Transverse colon (tissue), 4 donors: ENCODE data around the gene PCP4L1. TPM values are rescaled to one million over a fixed set of nuclear protein-coding genes. Genes with fewer than 3 reads are reported as not detected.

ENCODE experiments used
- DNase-seq: peaks from one replicate; pipeline ENCODE4 v3.0.0-alpha.2; 2019
- H3K27ac ChIP-seq, 4 donors: fragments of 200-600 bp; sonication (generic); 2 replicates each; pipeline ENCODE4 v1.5.1; 2016 to 2018; ENCODE audit warnings: inconsistent platforms in 4 of 4
- H3K27me3 ChIP-seq: fragments of 200-600 bp; sonication (generic); 2 replicates; pipeline ENCODE4 v1.5.1; 2017; ENCODE audit warnings: inconsistent platforms
- H3K36me3 ChIP-seq, 4 donors: fragments of 200-600 bp; sonication (generic); 2 replicates each; pipeline ENCODE4 v1.5.1; 2017 to 2019; ENCODE audit warnings: inconsistent platforms in 4 of 4
- H3K4me1 ChIP-seq, 4 donors: fragments of 200-600 bp; sonication (generic); 2 replicates each; pipeline ENCODE4 v1.5.1; 2017 to 2020; ENCODE audit warnings: inconsistent platforms in 4 of 4
- H3K4me3 ChIP-seq, 4 donors: fragments of 200-600 bp; sonication (generic); 1 replicate in 1 of 4; 2 replicates in 3 of 4; pipeline versions ENCODE4 v1.5.1 to v1.6.1; 2017 to 2019; ENCODE audit warnings: inconsistent platforms in 4 of 4
- H3K9me3 ChIP-seq, 2 donors: fragments of 200-600 bp; sonication (generic); 2 replicates each; pipeline ENCODE4 v1.5.1; 2017 to 2019; ENCODE audit warnings: inconsistent platforms in 2 of 2
- EP300 ChIP-seq: sonication (generic); formaldehyde crosslinking; IDR thresholded peaks from one replicate; pipeline ENCODE4 v1.6.1; 2017; ENCODE audit warnings: antibody characterized with exemption, low read depth
- POLR2A ChIP-seq: fragments of 450-650 bp; IDR thresholded peaks from one replicate; pipeline ENCODE4 v1.6.1; 2016; ENCODE audit warnings: antibody characterized with exemption, mild to moderate bottlenecking, moderate library complexity
- POLR2AphosphoS5 ChIP-seq, 3 donors: sonication (generic); formaldehyde crosslinking; IDR thresholded peaks; one replicate each; pipeline ENCODE4 v1.6.1; 2016; ENCODE audit warnings: antibody characterized with exemption in 3 of 3
- WGBS, 2 donors: methylation state at CpG; one replicate each; pipeline ENCODE4 v1.1.5; 2018; ENCODE audit warnings: low coverage in 1 of 2; 5-methylcytosine and 5-hydroxymethylcytosine counted together
- in situ Hi-C, 4 donors: fragments of 200-750 bp; cut with MboI; loops; one replicate each; pipeline versions ENCODE4 v1.15.0 to v1.15.1; 2017; ENCODE audit warnings: low sequenced_read_pairs in 3 of 4, low pct_ligation_motif_present in 1 of 4, low pct_unique_long_range_greater_than_20kb in 1 of 4
- intact Hi-C: fragments of 100-400 bp; cut with DNase I; formaldehyde crosslinking; loops from one replicate; pipeline ENCODE4 v1.15.1; 2023; ENCODE audit warnings: low total_unique reads
- total RNA-seq, 4 donors: library from RNA; depleted of rRNA; stranded (reverse); fragments of >200 nt; gene quantifications; one replicate each; pipeline ENCODE4 v1.1.0, GENCODE V29; 2016
- TF ChIP-seq, protein P1 (sequence below), 5 experiments: fragments of 200-600 bp in 3 of 5; fragments of 450-650 bp in 2 of 5; sonication (generic) in 3 of 5; IDR thresholded peaks; 1 replicate in 2 of 5; 2 replicates in 3 of 5; pipeline ENCODE4 v1.5.1; 2016 to 2017; ENCODE audit warnings: antibody characterized with exemption in 5 of 5, inconsistent platforms in 3 of 5, mild to moderate bottlenecking in 2 of 5, moderate library complexity in 1 of 5

Gene PCP4L1
- total RNA-seq, 4 donors from 2014 or later: 1.8 to 2.1 TPM; not detected in 2

DNA sequence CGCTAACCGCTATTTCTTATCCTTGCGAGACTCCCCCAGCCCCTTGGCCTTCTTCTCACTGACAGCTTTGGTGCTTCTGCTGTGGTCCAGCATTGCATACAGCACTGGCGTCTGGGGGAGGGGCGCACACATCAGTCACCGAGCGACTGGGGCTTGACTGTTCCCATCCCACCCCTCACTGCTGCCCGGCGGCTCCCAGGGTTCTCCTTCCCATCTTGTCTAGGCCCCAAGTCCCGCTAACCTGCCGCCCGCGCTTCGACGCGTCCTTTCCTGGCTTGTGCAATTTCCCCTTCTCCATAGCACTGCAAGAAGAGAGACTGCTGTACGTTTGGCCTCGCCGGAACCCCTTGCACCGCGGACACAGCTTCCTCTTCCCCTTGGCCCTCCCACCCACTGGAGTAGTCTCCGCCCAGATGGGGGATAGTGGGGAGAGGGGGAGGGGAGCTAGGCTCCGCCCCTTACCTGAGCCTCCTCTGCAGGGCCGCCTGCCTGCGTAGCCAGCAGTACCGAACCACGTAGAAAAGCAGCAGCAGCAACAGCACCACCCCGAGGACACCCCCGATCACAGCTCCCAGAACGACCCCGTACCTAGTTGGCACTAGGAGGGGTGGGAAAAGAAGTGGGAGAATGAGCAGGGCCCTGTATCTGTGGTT lies 47.4 kb downstream of the PCP4L1 start:
- 2% methylated on average over 30 of the region's 31 CpGs; no CpG with 5 or more reads in 1 of the 2 donors for WGBS, 2 donors

DNA sequence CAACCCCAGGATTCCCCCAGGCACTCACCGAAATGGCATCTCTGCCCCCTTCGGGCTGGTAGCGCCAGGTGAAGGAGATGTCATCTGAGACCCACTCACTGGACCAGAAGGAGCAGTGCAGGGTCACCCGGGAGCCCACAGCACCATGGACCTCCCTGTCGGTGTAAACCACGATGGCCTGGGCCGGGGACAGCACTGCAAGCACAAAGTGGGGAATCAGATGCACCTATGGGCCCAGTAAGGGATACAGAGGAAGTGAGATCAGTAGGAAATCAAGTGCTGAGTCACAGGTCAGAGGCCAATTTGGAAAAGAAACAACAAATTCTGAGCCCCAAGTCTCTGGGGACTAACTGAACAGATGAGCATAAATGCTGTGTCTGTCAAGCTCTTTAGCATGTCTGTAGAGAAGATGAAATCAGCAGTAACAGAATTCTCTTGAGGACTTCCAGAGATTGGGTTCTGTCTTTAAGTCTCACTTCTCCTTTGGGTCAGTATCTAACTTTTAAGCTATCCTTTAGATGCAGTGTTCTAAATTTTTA lies 48.8 kb downstream of the PCP4L1 start:
- Histone ChIP-seq H3K9me3 (no peaks in the 10 kb centered on the region), H3K27me3 (no peaks in the 10 kb centered on the region), H3K4me1 (peaks cover 11 to 24% (median 14%) of the 10 kb centered on the region in 4 donors), H3K4me3 (no peak overlapping the region), H3K36me3 (no peaks in the 10 kb centered on the region), H3K27ac (peak overlapping the region; percentile 17 to 69 (median 34))
- WGBS, 2 donors: 90% methylated on average over 7 of the region's 7 CpGs; no CpG with 5 or more reads in 1 of the 2 donors
- TF ChIP-seq POLR2A: no peak
- no peak for TF ChIP-seq EP300
- no peak for TF ChIP-seq POLR2AphosphoS5 (IDR thresholded peaks at IDR 0.05)
- TF ChIP-seq, protein P1, sequence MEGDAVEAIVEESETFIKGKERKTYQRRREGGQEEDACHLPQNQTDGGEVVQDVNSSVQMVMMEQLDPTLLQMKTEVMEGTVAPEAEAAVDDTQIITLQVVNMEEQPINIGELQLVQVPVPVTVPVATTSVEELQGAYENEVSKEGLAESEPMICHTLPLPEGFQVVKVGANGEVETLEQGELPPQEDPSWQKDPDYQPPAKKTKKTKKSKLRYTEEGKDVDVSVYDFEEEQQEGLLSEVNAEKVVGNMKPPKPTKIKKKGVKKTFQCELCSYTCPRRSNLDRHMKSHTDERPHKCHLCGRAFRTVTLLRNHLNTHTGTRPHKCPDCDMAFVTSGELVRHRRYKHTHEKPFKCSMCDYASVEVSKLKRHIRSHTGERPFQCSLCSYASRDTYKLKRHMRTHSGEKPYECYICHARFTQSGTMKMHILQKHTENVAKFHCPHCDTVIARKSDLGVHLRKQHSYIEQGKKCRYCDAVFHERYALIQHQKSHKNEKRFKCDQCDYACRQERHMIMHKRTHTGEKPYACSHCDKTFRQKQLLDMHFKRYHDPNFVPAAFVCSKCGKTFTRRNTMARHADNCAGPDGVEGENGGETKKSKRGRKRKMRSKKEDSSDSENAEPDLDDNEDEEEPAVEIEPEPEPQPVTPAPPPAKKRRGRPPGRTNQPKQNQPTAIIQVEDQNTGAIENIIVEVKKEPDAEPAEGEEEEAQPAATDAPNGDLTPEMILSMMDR (IDR thresholded peaks at IDR 0.05): no peak
- intact Hi-C loops: no loop called here
- no peak for DNase-seq
- in situ Hi-C loops: no loop called here

More for the DNA sequence above, 47.4 kb downstream of the PCP4L1 start:
- peaks cover 11 to 24% (median 14%) of the 10 kb centered on the region in 4 donors for H3K4me1 ChIP-seq
- no peaks in the 10 kb centered on the region for H3K36me3 ChIP-seq
- peak; percentile 91 for DNase-seq
- H3K27me3 ChIP-seq: no peaks in the 10 kb centered on the region
- intact Hi-C loops: no loop called here
- no peak for TF ChIP-seq EP300
- TF ChIP-seq POLR2AphosphoS5 (IDR thresholded peaks at IDR 0.05): peak; percentile 77 to 79 (median 78)
- TF ChIP-seq, protein P1 (IDR thresholded peaks at IDR 0.05): peak in 3 of 5 experiments; percentile 18 to 26 (median 24)
- TF ChIP-seq POLR2A: peak; percentile 71
- no peaks in the 10 kb centered on the region for H3K9me3 ChIP-seq
- H3K27ac ChIP-seq: peak overlapping the region; percentile 69 to 77 (median 71)
- in situ Hi-C loops: no loop called here
- H3K4me3 ChIP-seq: peak overlapping the region; percentile 54 to 85 (median 66)

DNA sequence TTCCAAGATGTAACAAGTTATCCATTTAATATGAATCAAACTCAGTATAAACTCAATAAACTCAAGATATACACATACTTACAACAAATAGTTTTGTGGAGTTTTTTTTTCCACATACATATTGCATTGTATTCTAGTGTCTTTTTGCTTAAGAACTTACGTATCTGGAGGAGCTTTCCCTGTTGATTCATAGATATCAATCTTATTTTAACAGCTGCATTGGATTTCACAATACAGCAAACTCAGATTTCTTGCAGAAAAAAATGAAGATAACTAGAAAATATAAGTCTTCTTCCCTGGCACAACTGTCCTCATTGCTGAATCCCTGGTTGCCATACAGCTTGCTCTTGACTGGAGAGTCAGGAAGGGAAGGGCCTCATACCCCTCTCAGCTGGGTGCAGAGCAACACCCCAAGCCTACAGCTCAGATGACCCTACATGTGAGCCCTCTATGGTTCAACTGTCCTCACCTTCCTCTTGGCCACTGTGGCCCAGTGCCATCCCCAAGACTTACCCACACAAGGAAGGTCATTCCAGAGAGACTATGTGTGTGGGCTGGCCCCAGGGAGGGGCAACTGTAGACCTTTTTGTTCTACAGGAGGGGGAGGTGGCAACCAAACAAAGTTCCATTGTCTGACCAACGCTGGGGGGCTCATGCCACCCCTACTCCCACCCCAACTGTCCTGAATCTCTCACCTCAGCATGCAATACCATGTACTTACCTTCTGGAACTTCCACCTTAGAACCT lies 49.5 kb downstream of the PCP4L1 start:
- no peaks in the 10 kb centered on the region for H3K9me3 ChIP-seq
- H3K27me3 ChIP-seq: no peaks in the 10 kb centered on the region
- peak overlapping the region in 1 of 4 donors; percentile 17 for H3K27ac ChIP-seq
- TF ChIP-seq POLR2A (no peak), EP300 (no peak), POLR2AphosphoS5 (IDR thresholded peaks at IDR 0.05) (no peak)
- TF ChIP-seq, protein P1 (IDR thresholded peaks at IDR 0.05): no peak
- H3K4me3 ChIP-seq: no peak overlapping the region
- intact Hi-C loops (no loop called here), in situ Hi-C loops (no loop called here)
- WGBS, 2 donors: 61 to 63% methylated on average over 2 of the region's 2 CpGs
- DNase-seq: no peak
- H3K36me3 ChIP-seq: no peaks in the 10 kb centered on the region
- H3K4me1 ChIP-seq: peaks cover 11 to 24% (median 14%) of the 10 kb centered on the region in 4 donors

DNA sequence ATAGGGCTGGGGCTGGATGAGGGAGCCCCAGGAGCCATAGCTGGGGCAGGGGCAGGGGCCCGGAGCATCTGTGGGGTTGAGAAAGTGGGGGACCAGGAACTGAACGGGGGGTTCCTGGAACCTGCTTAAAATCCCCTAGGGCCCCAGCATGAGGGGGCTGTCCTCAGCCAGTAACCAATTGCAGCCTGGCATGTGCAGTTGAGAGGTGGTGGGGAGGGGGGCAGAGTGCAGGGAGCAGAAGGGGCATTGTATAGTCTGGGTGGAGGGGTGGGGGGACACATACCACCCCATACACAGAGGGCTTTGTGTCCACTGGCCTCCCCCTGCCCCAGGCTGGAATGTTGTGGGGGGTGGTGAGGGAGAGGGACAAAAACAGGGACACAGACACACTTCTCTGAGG lies 51.3 kb downstream of the PCP4L1 start, which contains the start of gene MPZ:
MPZ (minus strand) TSS at position 101 of the 400 bp plus-strand sequence; CDS start at position 38, 63 bp downstream.
- DNase-seq: no peak
- Histone ChIP-seq H3K27me3 (no peaks in the 10 kb centered on the region), H3K4me1 (peaks cover 7 to 22% (median 9%) of the 10 kb centered on the region in 4 donors), H3K4me3 (no peak within 1 kb of the TSS), H3K27ac (no peak within 1 kb of the TSS), H3K36me3 (no peaks in the 10 kb centered on the region), H3K9me3 (no peaks in the 10 kb centered on the region)
- 42 to 58% methylated on average over 2 of the region's 2 CpGs for WGBS, 2 donors
- in situ Hi-C loops (no loop called here), intact Hi-C loops (no loop called here)
- TF ChIP-seq POLR2AphosphoS5 (IDR thresholded peaks at IDR 0.05) (no peak), POLR2A (no peak), EP300 (no peak)
- TF ChIP-seq, protein P1 (IDR thresholded peaks at IDR 0.05): no peak
